Activated B cell treated with CpG ODN at 0.5 μM for 24 hours (primary cell): ENCODE measurements around the gene PTPRO. TPM values are rescaled to one million over a fixed set of nuclear protein-coding genes. Genes with fewer than 3 reads are reported as not detected.

Experiments used
- ATAC-seq: fragments of 200-7000 bp; cut with Tn5 transposase; one replicate; pipeline ENCODE4 v1.10.0; 2021; ENCODE audit warnings: low read depth, mild to moderate bottlenecking, moderate library complexity
- CTCF ChIA-PET: fragments of 350-600 bp; sonication (Branson Sonifier 250); formaldehyde crosslinking; loops from one replicate; lab custom pipeline; 2021; ENCODE audit warnings: antibody characterized with exemption; lab: Charles Lee
- POLR2A ChIA-PET: fragments of 350-600 bp; sonication (Branson Sonifier 250); formaldehyde crosslinking; loops from one replicate; lab custom pipeline; 2021; ENCODE audit warnings: antibody characterized with exemption; lab: Charles Lee
- DNase-seq: peaks from one replicate; pipeline ENCODE4 v3.0.0; 2022
- H3K27ac Mint-ChIP-seq: one replicate; pipeline ENCODE4 v1.8.0; 2020; ENCODE audit warnings: mixed read lengths
- H3K27me3 Mint-ChIP-seq: one replicate; pipeline ENCODE4 v1.8.0; 2021; ENCODE audit warnings: mixed read lengths
- H3K36me3 Mint-ChIP-seq: one replicate; pipeline ENCODE4 v1.8.0; 2021; ENCODE audit warnings: low read depth, mixed read lengths
- H3K4me1 Mint-ChIP-seq: one replicate; pipeline ENCODE4 v1.8.0; 2021; ENCODE audit warnings: mixed read lengths
- H3K4me3 Mint-ChIP-seq: one replicate; pipeline ENCODE4 v1.8.0; 2020; ENCODE audit warnings: mild to moderate bottlenecking, mixed read lengths
- H3K9me3 Mint-ChIP-seq: one replicate; pipeline ENCODE4 v1.8.0; 2020; ENCODE audit warnings: mixed read lengths
- intact Hi-C: fragments of 100-400 bp; cut with micrococcal nuclease; formaldehyde crosslinking; loops from one replicate; pipeline ENCODE4 v1.15.1; 2024
- total RNA-seq: library from RNA; stranded (reverse); gene quantifications from 2 replicates; pipeline ENCODE4 v1.2.3, GENCODE V29; 2022
- TF ChIP-seq, protein P1 (sequence below): fragments of 200-600 bp; IDR thresholded peaks from one replicate; pipeline ENCODE4 v1.8.0; 2022; ENCODE audit warnings: antibody characterized with exemption, mild to moderate bottlenecking

PTPRO gene
- total RNA-seq, 1 donor from 2014 or later, result 23.9 TPM

DNA sequence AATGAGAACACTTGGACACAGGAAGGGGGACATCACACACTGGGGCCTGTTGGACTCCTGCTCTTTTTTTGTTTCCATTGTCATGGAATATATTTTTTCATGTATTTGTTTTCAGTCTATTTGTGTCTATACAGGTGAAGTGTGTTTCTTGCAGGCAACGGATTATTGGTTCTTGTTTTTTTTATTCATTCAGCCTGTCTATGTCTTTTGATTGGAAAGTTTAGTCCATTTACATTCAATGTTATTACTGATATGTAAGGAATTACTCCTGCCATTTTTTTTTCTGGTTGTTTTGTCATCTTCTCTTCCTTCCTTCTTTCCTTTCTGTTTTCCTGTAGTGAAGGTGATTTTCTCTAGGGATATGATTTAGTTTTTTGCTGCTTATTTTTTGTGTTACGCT lies 18.0 kb upstream of the PTPRO start:
- DNase-seq (no peak), ATAC-seq (no peak)
- TF ChIP-seq, protein P1, sequence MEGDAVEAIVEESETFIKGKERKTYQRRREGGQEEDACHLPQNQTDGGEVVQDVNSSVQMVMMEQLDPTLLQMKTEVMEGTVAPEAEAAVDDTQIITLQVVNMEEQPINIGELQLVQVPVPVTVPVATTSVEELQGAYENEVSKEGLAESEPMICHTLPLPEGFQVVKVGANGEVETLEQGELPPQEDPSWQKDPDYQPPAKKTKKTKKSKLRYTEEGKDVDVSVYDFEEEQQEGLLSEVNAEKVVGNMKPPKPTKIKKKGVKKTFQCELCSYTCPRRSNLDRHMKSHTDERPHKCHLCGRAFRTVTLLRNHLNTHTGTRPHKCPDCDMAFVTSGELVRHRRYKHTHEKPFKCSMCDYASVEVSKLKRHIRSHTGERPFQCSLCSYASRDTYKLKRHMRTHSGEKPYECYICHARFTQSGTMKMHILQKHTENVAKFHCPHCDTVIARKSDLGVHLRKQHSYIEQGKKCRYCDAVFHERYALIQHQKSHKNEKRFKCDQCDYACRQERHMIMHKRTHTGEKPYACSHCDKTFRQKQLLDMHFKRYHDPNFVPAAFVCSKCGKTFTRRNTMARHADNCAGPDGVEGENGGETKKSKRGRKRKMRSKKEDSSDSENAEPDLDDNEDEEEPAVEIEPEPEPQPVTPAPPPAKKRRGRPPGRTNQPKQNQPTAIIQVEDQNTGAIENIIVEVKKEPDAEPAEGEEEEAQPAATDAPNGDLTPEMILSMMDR, result no peak
- H3K4me1 Mint-ChIP-seq, result no peaks in the 10 kb centered on the region
- ChIA-PET CTCF (no interaction called here), POLR2A (no interaction called here)
- H3K27me3 Mint-ChIP-seq, result peaks cover 2% of the 10 kb centered on the region
- no peaks in the 10 kb centered on the region for H3K36me3 Mint-ChIP-seq
- no peak overlapping the region for H3K4me3 Mint-ChIP-seq
- no peak overlapping the region for H3K27ac Mint-ChIP-seq
- H3K9me3 Mint-ChIP-seq, result peaks cover 19% of the 10 kb centered on the region
- intact Hi-C loops, result no loop called here

DNA sequence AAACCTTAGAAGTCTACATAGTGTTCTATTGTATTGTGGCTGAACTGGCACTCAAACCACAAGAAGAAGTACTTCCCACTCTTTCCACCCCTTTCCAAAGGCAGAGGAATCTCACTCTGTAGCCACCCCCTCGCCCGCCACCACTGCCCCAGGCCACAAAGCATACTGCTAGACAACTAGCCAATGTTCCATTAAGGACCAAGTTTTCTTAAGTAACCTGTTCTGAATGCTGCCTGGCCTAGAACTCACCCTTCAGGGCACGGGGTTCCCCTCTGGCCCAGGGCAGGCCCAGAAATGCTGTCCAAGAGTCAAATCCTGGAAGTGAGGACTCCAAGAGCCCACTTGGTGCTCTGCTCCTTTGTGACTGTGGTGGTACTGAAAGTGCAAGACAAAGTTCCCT lies 15.7 kb upstream of the PTPRO start:
- CTCF ChIA-PET, result no interaction called here
- peaks cover 11% of the 10 kb centered on the region for H3K9me3 Mint-ChIP-seq
- intact Hi-C loops, result no loop called here

DNA sequence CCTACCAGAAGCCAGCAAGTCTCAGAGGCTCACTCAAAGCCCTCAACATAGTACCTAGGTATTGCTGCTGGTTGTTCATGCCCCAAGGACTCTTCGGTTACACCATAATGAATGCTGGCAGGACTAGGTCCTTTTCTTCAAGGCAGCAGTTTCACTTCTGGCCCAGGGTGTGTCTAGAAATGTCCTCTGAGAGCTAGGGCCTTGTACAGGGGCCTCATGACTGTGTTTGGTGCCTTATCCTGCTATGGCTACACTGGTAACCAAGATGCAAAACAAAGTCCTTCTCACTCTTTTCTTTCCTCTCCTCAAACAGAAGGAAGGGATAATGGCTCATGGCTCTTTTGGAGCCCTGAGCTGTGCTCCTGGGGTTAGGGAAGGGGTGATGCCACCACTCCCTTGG lies 15.2 kb upstream of the PTPRO start:
- Mint-ChIP-seq H3K4me1 (no peaks in the 10 kb centered on the region), H3K27ac (no peak overlapping the region), H3K27me3 (no peaks in the 10 kb centered on the region), H3K9me3 (peaks cover 11% of the 10 kb centered on the region), H3K4me3 (no peak overlapping the region), H3K36me3 (no peaks in the 10 kb centered on the region)
- CTCF ChIA-PET, result no interaction called here
- POLR2A ChIA-PET, result no interaction called here
- intact Hi-C loops, result no loop called here
- DNase-seq, result no peak
- ATAC-seq, result no peak
- TF ChIP-seq, protein P1, result no peak

More for the DNA sequence above, 15.7 kb upstream of the PTPRO start:
- Mint-ChIP-seq H3K27ac (no peak overlapping the region), H3K4me1 (no peaks in the 10 kb centered on the region), H3K27me3 (no peaks in the 10 kb centered on the region), H3K4me3 (no peak overlapping the region), H3K36me3 (no peaks in the 10 kb centered on the region)
- POLR2A ChIA-PET, result no interaction called here
- ATAC-seq (no peak), DNase-seq (no peak)
- TF ChIP-seq, protein P1, result no peak

DNA sequence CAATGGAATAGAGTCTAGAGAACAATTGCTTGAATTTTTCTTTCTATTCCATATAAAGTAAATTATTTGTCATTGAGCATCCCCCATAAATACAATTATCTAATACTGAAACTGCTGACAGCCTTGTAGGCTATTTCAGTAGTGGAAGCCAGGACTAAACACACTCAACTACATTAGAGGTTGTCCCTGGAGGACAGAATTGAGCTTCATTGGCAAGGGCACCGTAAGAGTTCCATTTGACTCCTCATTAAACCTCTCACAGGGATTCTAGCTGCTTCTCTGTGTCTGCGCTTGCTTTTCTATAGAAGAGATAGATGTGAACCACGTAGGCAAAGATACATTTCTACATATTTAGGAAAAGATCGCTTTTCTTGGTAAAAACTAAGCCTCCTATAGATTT lies 3.5 kb upstream of the PTPRO start:
- Mint-ChIP-seq H3K27me3 (peaks cover 22% of the 10 kb centered on the region), H3K4me3 (no peak overlapping the region), H3K36me3 (no peaks in the 10 kb centered on the region), H3K27ac (no peak overlapping the region), H3K4me1 (peaks cover 4% of the 10 kb centered on the region), H3K9me3 (no peaks in the 10 kb centered on the region)
- intact Hi-C loops, result no loop called here
- TF ChIP-seq, protein P1, result no peak
- ATAC-seq, result no peak
- POLR2A ChIA-PET, result no interaction called here
- no peak for DNase-seq
- CTCF ChIA-PET, result no interaction called here

DNA sequence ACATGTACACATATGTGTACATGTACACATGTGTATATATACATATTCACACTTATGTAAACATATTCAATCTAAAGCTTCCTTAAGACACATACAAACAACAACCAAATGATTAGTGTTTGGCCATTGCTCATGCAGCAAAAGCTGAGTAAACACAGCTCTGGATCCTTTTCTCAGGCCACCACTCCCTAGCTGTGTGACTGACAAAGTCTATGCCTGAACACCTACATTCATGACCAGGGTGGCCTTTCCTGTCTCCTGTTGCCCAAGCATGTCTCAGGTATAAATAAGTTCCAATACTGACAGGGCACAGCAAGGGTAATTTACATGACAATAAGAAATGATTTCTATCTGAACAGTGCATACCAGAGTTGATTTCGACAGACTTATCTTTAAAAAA lies 1.4 kb upstream of the PTPRO start:
- Mint-ChIP-seq H3K9me3 (no peaks in the 10 kb centered on the region), H3K36me3 (no peaks in the 10 kb centered on the region), H3K4me1 (peaks cover 4% of the 10 kb centered on the region), H3K27me3 (peaks cover 27% of the 10 kb centered on the region), H3K4me3 (no peak overlapping the region), H3K27ac (no peak overlapping the region)
- ATAC-seq (no peak), DNase-seq (no peak)
- ChIA-PET POLR2A (no interaction called here), CTCF (no interaction called here)
- intact Hi-C loops, result no loop called here
- TF ChIP-seq, protein P1, result no peak
